Skeletal muscle tissue (tissue), 4 donors: ENCODE results near the gene FARP2. TPM values are rescaled to one million over a fixed set of nuclear protein-coding genes. Genes with fewer than 3 reads are reported as not detected.

Experiments used
- H3K27ac ChIP-seq: one replicate; pipeline ENCODE4 v1.7.0; 2013; ENCODE audit warnings: mild to moderate bottlenecking, low read depth, low read length, inconsistent platforms
- H3K27me3 ChIP-seq, 3 donors: one replicate each; pipeline ENCODE4 v1.7.0; 2013; ENCODE audit warnings: low read length in 3 of 3; ENCODE audit not compliant: control insufficient read depth in 3 of 3, insufficient read depth in 3 of 3
- H3K36me3 ChIP-seq, 3 donors: one replicate each; pipeline ENCODE4 v1.7.0; 2013; ENCODE audit warnings: low read length in 3 of 3; ENCODE audit not compliant: control insufficient read depth in 3 of 3, insufficient read depth in 3 of 3
- H3K4me1 ChIP-seq, 3 donors: one replicate each; pipeline ENCODE4 v1.7.0; 2013; ENCODE audit warnings: low read length in 3 of 3, mild to moderate bottlenecking in 3 of 3; ENCODE audit not compliant: control insufficient read depth in 3 of 3, insufficient read depth in 3 of 3
- H3K4me3 ChIP-seq, 3 donors: one replicate each; pipeline ENCODE4 v1.7.0; 2013; ENCODE audit warnings: low read length in 3 of 3
- H3K9ac ChIP-seq, 3 donors: one replicate each; pipeline ENCODE4 v1.7.0; 2013; ENCODE audit warnings: low read length in 3 of 3, mild to moderate bottlenecking in 3 of 3, moderate library complexity in 2 of 3, low read depth in 1 of 3
- H3K9me3 ChIP-seq, 3 donors: one replicate each; pipeline ENCODE4 v1.7.0; 2013; ENCODE audit warnings: low read length in 3 of 3; ENCODE audit not compliant: control insufficient read depth in 3 of 3
- total RNA-seq: library from RNA; depleted of rRNA; stranded (reverse); fragments of >200 nt; gene quantifications from one replicate; pipeline ENCODE4 v1.2.3, GENCODE V29; 2014
- donor health status: Osteomylitis.

Gene FARP2, protein sequence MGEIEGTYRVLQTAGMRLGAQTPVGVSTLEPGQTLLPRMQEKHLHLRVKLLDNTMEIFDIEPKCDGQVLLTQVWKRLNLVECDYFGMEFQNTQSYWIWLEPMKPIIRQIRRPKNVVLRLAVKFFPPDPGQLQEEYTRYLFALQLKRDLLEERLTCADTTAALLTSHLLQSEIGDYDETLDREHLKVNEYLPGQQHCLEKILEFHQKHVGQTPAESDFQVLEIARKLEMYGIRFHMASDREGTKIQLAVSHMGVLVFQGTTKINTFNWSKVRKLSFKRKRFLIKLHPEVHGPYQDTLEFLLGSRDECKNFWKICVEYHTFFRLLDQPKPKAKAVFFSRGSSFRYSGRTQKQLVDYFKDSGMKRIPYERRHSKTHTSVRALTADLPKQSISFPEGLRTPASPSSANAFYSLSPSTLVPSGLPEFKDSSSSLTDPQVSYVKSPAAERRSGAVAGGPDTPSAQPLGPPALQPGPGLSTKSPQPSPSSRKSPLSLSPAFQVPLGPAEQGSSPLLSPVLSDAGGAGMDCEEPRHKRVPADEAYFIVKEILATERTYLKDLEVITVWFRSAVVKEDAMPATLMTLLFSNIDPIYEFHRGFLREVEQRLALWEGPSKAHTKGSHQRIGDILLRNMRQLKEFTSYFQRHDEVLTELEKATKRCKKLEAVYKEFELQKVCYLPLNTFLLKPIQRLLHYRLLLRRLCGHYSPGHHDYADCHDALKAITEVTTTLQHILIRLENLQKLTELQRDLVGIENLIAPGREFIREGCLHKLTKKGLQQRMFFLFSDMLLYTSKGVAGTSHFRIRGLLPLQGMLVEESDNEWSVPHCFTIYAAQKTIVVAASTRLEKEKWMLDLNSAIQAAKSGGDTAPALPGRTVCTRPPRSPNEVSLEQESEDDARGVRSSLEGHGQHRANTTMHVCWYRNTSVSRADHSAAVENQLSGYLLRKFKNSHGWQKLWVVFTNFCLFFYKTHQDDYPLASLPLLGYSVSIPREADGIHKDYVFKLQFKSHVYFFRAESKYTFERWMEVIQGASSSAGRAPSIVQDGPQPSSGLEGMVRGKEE
- 21.9 TPM for total RNA-seq

GRCh38 chr2:241355983-241356870, at the start of gene FARP2:
FARP2 (plus strand) TSS chr2:241356285; CDS start chr2:241373108, 16,823 bp downstream.
- peak within 1 kb of the TSS; percentile 85 to 92 (median 89) for H3K9ac ChIP-seq
- H3K9me3 ChIP-seq = no peaks in the 10 kb centered on the region
- peak within 1 kb of the TSS; percentile 82 for H3K27ac ChIP-seq
- H3K27me3 ChIP-seq = no peaks in the 10 kb centered on the region
- peaks cover 17 to 21% (median 18%) of the 10 kb centered on the region in 3 donors for H3K4me1 ChIP-seq
- peaks cover 8 to 24% (median 22%) of the 10 kb centered on the region in 3 donors for H3K36me3 ChIP-seq
- peak within 1 kb of the TSS; percentile 75 to 81 (median 76) for H3K4me3 ChIP-seq

GRCh38 chr2:241307055-241307454, 49.0 kb upstream of the FARP2 start:
- H3K4me1 ChIP-seq = peaks cover 32 to 55% (median 38%) of the 10 kb centered on the region in 3 donors
- H3K27ac ChIP-seq = no peak overlapping the region
- no peaks in the 10 kb centered on the region for H3K27me3 ChIP-seq
- no peaks in the 10 kb centered on the region for H3K9me3 ChIP-seq
- H3K9ac ChIP-seq = no peak overlapping the region
- no peaks in the 10 kb centered on the region for H3K36me3 ChIP-seq
- no peak overlapping the region for H3K4me3 ChIP-seq

GRCh38 chr2:241308267-241308666, 47.8 kb upstream of the FARP2 start:
- Histone ChIP-seq H3K27me3 (no peaks in the 10 kb centered on the region), H3K4me1 (peaks cover 32 to 52% (median 36%) of the 10 kb centered on the region in 3 donors), H3K4me3 (no peak overlapping the region), H3K9me3 (no peaks in the 10 kb centered on the region), H3K27ac (no peak overlapping the region), H3K36me3 (no peaks in the 10 kb centered on the region), H3K9ac (no peak overlapping the region)

- Histone ChIP-seq H3K36me3 (no peaks in the 10 kb centered on the region), H3K4me1 (peaks cover 30 to 52% (median 35%) of the 10 kb centered on the region in 3 donors), H3K27me3 (no peaks in the 10 kb centered on the region), H3K4me3 (no peak overlapping the region), H3K9ac (no peak overlapping the region), H3K9me3 (no peaks in the 10 kb centered on the region), H3K27ac (no peak overlapping the region)
These were observed 47.1 kb upstream of the FARP2 start for GRCh38 chr2:241308832-241309500.

- H3K9me3 ChIP-seq = no peaks in the 10 kb centered on the region
- H3K27me3 ChIP-seq = no peaks in the 10 kb centered on the region
- no peak overlapping the region for H3K4me3 ChIP-seq
- H3K27ac ChIP-seq = no peak overlapping the region
- H3K36me3 ChIP-seq = no peaks in the 10 kb centered on the region
- no peak overlapping the region for H3K9ac ChIP-seq
- H3K4me1 ChIP-seq = peaks cover 31 to 52% (median 33%) of the 10 kb centered on the region in 3 donors
These were observed 46.4 kb upstream of the FARP2 start for GRCh38 chr2:241309684-241310117.

DNA sequence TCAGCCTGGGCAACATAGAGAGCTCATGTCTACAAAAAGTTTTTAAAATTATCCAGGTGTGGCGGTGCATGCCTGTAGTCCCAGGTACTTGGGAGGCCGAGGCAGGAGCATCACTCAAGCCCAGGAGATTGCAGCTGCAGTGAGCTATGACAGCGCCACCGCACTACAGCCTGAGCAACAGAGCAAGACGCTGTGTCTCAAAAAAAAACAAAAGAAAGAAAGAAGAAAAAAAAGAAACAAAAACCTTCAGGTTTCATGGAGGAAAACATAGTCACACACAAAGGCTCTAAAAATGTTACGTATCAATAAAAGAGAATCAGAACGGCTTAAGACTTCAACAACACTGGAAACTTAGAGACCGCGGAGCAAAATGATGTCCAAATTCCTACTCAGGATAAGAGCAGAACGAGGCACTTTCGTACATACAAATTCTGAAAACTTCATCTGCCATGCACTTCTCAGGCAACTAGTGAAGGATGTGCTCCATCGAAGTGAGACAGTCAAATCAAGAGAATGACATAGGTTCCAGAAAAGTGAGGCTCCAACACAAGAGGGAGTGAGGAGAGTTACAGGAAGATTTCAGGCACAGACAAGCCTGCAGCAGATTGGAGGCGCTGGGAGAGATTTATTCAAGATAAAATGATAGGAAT, 45.0 kb upstream of the FARP2 start:
- Histone ChIP-seq H3K27me3 (no peaks in the 10 kb centered on the region), H3K27ac (no peak overlapping the region), H3K9me3 (no peaks in the 10 kb centered on the region), H3K4me3 (no peak overlapping the region), H3K4me1 (peaks cover 25 to 46% (median 26%) of the 10 kb centered on the region in 3 donors), H3K9ac (no peak overlapping the region), H3K36me3 (no peaks in the 10 kb centered on the region)

GRCh38 chr2:241312082-241312481, 44.0 kb upstream of the FARP2 start:
- H3K4me3 ChIP-seq = no peak overlapping the region
- no peaks in the 10 kb centered on the region for H3K27me3 ChIP-seq
- no peak overlapping the region for H3K9ac ChIP-seq
- no peaks in the 10 kb centered on the region for H3K9me3 ChIP-seq
- H3K27ac ChIP-seq = no peak overlapping the region
- peaks cover 33 to 56% (median 35%) of the 10 kb centered on the region in 3 donors for H3K4me1 ChIP-seq
- H3K36me3 ChIP-seq = no peaks in the 10 kb centered on the region

- H3K36me3 ChIP-seq = no peaks in the 10 kb centered on the region
- H3K27me3 ChIP-seq = no peaks in the 10 kb centered on the region
- H3K27ac ChIP-seq = no peak overlapping the region
- H3K4me3 ChIP-seq = peak overlapping the region in 1 of 3 donors; percentile 30
- no peak overlapping the region for H3K9ac ChIP-seq
- peaks cover 43 to 66% (median 50%) of the 10 kb centered on the region in 3 donors for H3K4me1 ChIP-seq
- H3K9me3 ChIP-seq = no peaks in the 10 kb centered on the region
These were observed 42.5 kb upstream of the FARP2 start for GRCh38 chr2:241313543-241314095.
